NCI-H460 (cell line): ENCODE measurements around the gene DIMT1. TPM values are rescaled to one million over a fixed set of nuclear protein-coding genes. Genes with fewer than 3 reads are reported as not detected.

Experiments
- DNase-seq: peaks from one replicate; pipeline ENCODE4 v3.0.0-alpha.2; 2016; ENCODE audit warnings: low read depth; ENCODE audit errors: extremely low read depth
- small RNA-seq, 2 experiments: library from RNA; depleted of rRNA; stranded (forward); fragments of <200 nt; gene quantifications; one replicate each; pipeline ENCODE3, GENCODE V24; 2014
- total RNA-seq: library from RNA; depleted of rRNA; stranded (reverse); fragments of >200 nt; shearing (Covaris generic); gene quantifications from 2 replicates; pipeline ENCODE4 v1.2.3, GENCODE V29; 2014; rRNA removed

DIMT1 gene
- total RNA-seq, 1 experiment from 2014 or later, result 69.4 TPM

DNA sequence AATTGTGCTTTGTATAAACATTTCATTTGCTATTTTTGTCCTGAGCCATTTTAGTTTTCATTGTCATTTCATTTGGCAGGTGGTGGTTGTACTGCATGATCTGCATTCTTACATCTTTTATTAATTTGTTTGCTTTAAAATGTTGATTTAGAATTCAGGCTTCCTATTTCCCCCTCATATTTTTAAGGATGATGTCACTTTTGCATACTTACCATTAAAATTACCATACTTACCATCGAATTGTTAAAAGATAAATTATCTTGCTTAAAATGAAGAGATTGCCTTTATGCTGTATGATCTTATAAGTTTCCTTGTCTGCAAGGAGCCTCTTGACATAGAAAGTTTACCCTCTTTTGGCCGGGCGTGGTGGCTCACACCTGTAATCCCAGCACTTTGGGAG is 31.1 kb downstream of the DIMT1 start:
- no peak for DNase-seq

DNA sequence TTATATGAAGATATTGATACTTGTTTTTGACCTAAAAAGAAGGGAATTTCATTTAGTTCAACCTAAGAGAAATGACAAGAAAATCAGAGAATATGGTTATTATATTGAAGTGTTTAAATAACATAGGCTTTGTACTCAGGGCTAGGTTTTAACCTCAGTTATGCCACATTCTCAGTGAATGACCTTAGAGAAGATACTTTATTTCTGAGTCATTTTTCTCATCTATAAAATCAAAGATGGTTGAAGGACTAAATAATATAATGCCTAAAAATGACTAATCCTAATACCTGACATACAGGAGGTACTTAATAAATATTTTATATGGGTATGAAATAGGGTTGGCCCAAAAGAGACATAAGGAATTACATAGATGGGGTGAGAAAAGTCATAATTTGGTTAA is 32.3 kb downstream of the DIMT1 start:
- DNase-seq, result no peak

DNA sequence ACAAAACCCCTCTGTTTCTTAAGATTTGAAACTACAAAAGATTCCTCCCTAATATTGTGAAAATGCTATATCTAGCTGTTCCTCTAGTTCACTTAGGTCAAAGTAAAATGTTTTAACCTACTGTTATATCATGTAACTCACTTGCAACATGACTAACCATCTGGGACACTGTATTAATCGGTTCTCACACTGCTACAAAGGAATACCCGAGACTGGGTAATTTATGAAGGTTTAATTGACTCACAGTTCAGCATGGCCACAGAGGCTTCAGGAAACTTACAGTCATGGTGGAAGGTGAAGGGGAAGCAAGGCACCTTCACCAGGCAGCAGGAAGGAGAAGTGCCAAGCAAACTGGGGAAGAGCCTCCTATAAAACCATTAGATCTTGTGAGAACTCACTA is 34.7 kb downstream of the DIMT1 start:
- DNase-seq, result no peak

DNA sequence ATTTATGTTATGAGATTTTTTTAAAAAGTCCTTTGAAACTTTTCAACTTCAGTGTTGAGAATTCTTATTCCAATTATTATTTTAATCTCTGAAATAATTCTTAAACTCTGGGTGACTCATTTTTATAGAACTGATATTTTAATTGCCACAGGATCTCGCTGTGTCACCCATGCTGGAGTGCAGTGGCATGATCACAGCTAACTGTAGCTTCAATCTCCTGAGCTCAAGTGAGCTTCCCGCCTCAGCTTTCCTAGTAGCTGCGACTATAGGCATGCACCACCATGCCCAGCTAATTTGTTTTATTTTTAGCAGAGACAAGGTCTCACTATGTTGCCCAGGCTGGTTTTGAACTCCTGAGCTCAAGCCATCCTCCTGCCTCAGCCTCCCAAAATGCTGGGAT is 41.0 kb downstream of the DIMT1 start:
- DNase-seq, result no peak

DNA sequence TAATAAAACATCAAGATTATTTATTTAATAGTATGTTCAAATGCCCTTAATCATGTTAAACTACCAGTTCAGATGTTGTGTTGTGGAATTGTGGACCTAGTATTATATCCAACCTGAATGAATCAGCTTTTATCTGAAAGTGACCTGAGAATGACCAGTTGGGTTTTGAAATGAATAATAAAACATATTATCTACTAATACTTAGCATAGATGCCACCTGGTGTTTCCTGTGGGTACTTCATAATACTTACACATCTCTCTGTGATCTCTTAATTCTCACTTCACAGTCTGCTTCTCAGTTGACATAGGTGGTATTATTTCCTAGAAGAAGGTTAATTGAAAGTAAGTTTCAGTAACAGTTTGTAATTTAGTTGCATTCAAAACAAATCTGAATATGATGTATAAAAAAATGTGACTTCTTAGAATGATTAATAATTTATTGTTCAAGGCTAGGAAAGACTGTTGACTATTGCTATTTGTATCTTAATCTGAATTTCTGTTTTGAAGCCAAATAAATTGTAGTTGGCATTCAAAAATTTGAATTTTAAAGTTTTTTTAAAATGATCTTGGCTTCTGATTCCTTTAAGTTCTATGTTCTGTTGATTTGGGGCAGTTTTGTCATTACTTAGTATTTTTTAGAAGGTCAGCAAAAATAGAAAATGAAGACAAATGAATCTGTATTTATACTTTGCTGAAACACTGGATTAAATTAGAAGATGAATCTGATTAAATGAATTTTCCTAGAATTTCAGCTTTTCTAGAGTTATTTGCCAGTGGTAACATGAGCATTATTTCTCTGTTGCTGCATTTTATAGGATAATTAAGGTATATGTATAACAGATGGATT is 49.5 kb downstream of the DIMT1 start:
- DNase-seq, result peak; percentile 49

DNA sequence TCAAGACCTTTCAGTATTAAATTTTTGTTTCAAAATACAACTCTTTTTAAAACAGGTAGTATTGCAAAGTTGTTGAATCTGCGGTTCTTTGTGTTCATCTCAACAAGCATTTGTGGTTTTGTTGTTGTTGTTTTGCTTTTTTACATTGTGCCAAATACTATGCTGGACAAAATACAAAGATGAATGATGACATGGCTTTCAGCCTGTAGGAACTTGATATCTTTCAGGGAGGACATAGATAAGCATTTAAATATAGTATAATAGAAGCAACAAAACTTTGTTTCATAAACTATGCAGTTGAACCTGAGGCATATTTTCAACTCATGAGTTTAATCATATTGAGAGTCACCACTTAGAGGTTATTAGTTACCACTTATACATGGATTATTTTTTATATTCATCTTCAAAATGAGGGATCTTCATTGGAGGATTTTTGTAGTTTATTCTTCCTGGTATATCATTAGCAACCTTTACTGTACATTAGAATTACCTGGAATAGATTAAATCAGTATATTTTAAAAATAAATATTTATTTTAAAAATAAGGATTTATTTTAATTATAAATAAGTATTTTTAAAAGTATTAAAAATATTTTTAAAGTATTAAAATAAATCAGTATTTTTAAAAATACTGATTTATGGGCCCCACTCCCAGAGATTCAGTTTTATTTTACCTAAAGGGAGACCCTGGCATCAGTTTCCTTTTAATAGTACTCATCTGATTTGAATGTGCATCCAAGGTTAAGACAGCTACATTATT is 54.8 kb downstream of the DIMT1 start:
- DNase-seq, result no peak

DNA sequence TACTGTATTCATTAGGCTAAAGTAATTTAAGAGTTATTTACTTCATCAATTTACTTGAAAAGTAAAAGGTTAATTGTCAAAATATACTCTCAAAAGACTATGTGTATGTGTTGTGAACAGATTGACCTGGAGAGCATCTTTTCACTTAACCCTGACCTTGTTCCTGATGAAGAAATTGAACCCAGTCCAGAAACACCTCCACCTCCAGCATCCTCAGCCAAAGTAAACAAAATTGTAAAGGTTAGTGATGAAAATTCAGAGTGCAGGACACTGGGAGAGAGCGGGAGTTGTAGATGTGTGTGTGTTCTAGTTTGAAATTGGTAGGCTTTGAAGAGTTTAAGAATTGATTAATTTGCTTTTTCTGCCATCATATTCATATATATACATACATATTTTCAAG is 55.8 kb downstream of the DIMT1 start:
- no peak for DNase-seq

DNA sequence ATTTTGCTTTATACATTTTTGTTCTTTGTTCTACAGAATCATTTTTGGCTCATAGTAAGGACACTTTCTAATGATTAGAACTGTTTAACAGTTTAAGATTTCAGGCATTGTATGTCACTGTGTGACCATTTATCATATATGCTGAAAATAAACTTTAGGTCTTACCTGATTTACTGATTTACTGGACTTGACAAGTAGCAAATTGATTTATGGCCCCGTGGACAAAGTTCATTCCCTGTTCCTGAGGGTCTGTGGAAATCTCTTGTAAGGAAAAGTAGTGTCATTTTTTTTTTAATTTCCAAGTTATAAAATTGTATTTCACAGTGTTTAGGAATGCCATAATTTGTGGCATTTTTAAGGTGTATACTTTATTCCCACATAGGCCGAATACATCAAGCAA is 57.0 kb downstream of the DIMT1 start:
- DNase-seq, result no peak

DNA sequence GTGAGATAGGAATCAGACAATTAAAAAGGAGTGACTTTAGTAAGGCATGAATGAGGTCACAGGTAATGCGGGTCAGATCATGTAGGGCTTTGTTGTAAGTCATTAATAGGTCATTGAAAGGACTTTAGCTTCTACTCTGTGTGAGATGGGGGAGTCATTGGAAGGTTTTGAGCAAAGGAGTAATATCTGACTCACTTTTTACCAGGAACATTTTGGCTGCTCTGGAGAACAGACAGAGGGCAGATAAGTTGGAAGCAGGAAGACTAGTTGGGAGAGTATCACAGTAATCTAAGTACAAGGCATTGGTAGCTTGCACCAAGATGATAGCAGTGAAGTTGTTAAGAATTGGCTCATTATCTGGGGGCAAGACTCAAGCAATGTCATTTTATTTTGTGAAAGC is 60.3 kb downstream of the DIMT1 start:
- no peak for DNase-seq

DNA sequence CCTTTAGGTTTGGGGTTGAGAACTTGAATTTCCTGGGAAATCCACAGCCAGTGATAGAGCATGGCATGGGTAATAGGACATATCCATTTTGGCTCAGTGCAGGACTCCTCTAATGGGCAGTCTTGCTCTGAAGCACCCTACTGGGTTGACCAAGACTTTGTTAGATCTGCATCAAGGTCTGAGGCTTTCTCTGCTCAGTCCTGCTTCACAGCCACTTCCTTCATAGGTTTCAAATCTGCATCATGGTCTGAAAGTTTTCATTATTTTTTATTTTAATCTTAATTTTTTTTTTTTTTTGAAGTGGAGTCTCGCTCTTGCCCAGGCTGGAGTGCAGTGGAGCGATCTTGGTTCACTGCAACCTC is 61.2 kb downstream of the DIMT1 start:
- DNase-seq, result no peak

DNA sequence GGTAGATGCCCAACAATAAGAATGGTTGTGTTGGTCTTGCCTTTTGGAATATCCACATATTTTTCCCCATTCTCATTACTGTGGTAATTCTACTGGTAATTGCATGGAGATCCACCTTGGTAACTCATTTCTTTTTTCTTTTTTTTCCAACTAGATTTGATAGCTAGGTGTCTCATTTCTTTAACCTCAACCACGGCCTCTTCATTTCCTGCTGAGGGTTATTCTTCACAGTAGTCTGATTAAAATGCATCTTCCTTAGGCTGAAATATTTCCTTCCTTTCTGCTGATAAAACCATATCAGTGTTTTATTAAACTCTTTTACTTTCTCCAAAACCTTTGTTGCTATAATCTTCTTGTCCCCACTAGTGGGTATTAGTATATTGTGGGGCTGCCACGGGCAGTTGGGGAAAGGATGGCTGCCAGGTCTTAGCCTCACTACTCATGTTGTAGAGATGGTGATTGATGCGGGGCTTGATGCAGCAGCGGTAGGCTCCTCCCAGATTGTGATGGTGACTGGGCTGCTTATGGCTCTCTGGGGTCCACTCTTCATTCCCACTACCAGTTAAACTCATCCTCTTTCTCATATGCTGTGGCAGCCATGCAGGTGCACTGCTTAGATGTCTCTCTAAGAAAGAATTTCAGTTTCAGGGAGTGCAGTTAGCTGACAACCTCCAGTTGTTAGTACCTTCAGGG is 61.8 kb downstream of the DIMT1 start:
- DNase-seq, result no peak

DNA sequence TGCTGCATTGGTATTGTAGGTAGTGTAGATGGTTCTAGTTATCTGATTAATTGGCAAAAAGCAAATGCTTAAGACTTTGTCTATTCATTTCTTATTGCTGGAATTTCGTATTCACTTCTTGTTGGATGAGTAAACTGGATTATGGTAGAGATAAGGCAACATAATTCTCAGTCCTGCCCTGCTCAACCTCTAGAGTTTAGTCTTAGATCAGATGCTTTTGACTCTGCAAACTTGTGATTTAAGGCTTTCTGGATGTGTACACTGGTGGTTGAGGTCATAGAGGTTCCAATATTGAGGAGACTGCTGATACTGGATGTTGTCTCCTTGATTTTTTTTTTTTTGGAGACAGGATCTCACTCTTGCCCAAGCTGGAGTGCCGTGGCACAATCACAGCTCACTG is 62.7 kb downstream of the DIMT1 start:
- no peak for DNase-seq

DNA sequence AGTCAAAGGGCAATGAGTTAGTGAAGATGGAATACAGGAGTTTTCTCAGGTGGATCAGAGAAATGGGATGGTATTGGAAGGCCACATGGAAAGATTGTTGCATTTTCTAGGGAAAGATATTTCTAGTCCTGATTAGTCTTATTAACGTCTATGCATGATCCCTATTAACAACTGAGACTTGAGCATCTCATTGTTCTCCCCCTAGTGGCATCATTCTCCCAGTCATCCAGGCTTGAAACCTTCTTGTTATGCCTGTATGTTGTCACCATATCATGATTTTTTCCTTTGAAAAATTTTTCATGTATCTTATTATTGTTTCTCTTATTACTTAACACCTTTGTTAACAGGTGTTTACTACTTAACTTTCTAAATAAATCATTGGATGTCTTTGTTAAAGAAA is 63.3 kb downstream of the DIMT1 start:
- peak; percentile 3 for DNase-seq

Small RNAs within 50 kb of the gene (small RNA-seq; reads per million reads assigned to genes)
- gene RNU6-661P, result 0 reads per million in 2 experiments

Other genes starting within 250 kb of the DIMT1 start
- gene KIF2A, start 97.7 kb downstream of the DIMT1 start, total RNA-seq, result 45.9 and 52.0 TPM in 2 replicates
- gene IPO11, start 8.9 kb upstream of the DIMT1 start, total RNA-seq, result 18.0 and 28.7 TPM in 2 replicates
- gene LRRC70, start 174.9 kb upstream of the DIMT1 start, total RNA-seq, result 0.54 and 0.75 TPM in 2 replicates